ENCODE results near the gene APOL1. TPM values are rescaled to one million over a fixed set of nuclear protein-coding genes. Genes with fewer than 3 reads are reported as not detected.

APOL1 gene
- total RNA-seq, 1 donor: 21.6 TPM

DNA sequence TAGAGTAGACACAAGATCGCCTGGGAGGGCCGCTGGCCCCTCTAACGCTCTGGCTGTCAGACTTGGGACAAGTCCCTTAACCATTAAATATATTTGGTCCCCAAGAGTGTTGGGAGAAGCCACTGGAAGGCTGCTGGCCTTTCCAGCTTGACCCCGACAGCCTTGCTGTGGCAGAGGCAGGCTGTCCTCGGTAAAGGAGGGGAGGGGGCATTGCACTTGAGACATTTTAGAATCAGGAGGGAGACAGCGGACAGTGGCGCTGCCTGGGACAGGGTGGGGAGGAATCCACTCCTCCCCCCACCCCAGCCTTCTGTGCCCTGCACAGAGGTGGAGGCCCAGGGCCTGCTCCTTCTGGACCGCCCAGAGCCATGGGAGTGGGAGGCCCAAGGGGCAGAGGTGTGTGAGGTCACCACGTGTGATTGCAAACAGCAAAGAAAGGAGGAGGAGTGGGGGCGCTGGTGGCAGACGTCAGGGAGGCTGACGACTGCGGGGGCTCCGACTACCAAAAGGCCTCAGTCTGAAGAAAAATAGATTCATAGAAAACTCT is 28.9 kb downstream of the APOL1 start:
- TF ChIP-seq, protein P1, sequence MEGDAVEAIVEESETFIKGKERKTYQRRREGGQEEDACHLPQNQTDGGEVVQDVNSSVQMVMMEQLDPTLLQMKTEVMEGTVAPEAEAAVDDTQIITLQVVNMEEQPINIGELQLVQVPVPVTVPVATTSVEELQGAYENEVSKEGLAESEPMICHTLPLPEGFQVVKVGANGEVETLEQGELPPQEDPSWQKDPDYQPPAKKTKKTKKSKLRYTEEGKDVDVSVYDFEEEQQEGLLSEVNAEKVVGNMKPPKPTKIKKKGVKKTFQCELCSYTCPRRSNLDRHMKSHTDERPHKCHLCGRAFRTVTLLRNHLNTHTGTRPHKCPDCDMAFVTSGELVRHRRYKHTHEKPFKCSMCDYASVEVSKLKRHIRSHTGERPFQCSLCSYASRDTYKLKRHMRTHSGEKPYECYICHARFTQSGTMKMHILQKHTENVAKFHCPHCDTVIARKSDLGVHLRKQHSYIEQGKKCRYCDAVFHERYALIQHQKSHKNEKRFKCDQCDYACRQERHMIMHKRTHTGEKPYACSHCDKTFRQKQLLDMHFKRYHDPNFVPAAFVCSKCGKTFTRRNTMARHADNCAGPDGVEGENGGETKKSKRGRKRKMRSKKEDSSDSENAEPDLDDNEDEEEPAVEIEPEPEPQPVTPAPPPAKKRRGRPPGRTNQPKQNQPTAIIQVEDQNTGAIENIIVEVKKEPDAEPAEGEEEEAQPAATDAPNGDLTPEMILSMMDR (IDR thresholded peaks at IDR 0.05; ENCODE audit: insufficient read depth, low read depth, low read length): no peak
- DNase-seq (ENCODE audit: low read depth): no peak
- H3K4me3 ChIP-seq (ENCODE audit: low read depth, low read length): no peak overlapping the region

- TF ChIP-seq, protein P1 (IDR thresholded peaks at IDR 0.05; ENCODE audit: insufficient read depth, low read depth, low read length): no peak
- DNase-seq (ENCODE audit: low read depth): no peak
- no peak overlapping the region for H3K4me3 ChIP-seq (ENCODE audit: low read depth, low read length)
Measured at GRCh38 chr22:36282328-36282831, 29.4 kb downstream of the APOL1 start.

- DNase-seq (ENCODE audit: low read depth): no peak
- TF ChIP-seq, protein P1 (IDR thresholded peaks at IDR 0.05; ENCODE audit: insufficient read depth, low read depth, low read length): no peak
- H3K4me3 ChIP-seq (ENCODE audit: low read depth, low read length): no peak overlapping the region
Measured at GRCh38 chr22:36284171-36284571, 31.2 kb downstream of the APOL1 start.

DNA sequence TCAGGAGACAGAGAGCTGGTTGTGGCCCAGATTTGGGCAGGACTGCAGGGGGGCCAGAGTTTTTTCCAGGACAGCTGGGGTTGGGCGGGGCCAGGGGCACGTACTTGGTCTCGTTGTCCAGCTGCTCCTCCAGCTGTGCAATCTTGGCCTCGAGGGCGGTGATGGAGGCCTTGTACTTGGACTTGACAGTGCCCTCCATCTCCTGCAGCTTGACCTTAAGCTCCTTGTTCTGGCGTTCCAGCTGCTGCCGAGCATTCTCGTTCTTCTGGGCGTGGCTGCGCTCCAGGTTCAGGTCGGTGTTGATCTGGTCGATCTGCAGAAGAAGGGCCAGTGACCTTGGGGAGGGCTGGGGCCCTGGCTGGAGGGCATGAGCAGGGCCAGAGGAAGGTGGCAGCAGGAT is 32.1 kb downstream of the APOL1 start:
- TF ChIP-seq, protein P1 (IDR thresholded peaks at IDR 0.05; ENCODE audit: insufficient read depth, low read depth, low read length): no peak
- no peak for DNase-seq (ENCODE audit: low read depth)
- no peak overlapping the region for H3K4me3 ChIP-seq (ENCODE audit: low read depth, low read length)

DNA sequence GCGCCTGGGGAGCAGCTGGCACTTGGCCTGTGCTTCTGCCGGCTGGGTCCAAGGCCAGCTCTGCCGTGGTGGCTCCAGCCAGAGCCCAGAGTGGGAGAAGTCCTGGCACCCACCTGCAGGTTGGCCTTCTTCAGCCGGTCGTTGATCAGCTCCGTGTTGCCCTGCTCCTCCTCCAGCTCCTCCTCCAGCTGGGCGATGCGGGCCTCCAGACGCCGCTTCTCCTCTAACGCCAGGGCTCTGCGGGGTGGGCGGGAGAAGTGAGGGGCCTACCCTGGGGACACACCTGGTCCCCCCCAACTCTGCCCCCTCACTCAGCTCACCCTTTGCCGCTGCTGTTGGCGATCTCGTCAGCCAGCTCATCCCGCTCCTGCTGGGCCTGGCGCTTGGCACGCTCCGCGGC is 32.6 kb downstream of the APOL1 start:
- TF ChIP-seq, protein P1 (IDR thresholded peaks at IDR 0.05; ENCODE audit: insufficient read depth, low read depth, low read length): no peak
- DNase-seq (ENCODE audit: low read depth): no peak
- no peak overlapping the region for H3K4me3 ChIP-seq (ENCODE audit: low read depth, low read length)

GRCh38 chr22:36286096-36286957 is 33.4 kb downstream of the APOL1 start:
- DNase-seq (ENCODE audit: low read depth): peak; percentile 75
- H3K4me3 ChIP-seq (ENCODE audit: low read depth, low read length): no peak overlapping the region
- TF ChIP-seq, protein P1 (IDR thresholded peaks at IDR 0.05; ENCODE audit: insufficient read depth, low read depth, low read length): peak; percentile 91

Measured in fibroblast of villous mesenchyme (primary cell).